Measurements from ENCODE around the gene MMD.
"Not testable (repeated sequence)": the region's sequence is repeated elsewhere in the genome, so short reads cannot be mapped to it uniquely, and the experiment has no call there.

The MMD gene

GRCh38 chr17:55398689-55399088, 22.9 kb downstream of the MMD start:
- DNase-seq, result no peak

GRCh38 chr17:55395803-55396505, 25.7 kb downstream of the MMD start:
- DNase-seq, result no peak

- DNase-seq, result peak in 1 of 56 donors; percentile 2
These were observed 27.1 kb downstream of the MMD start for GRCh38 chr17:55394357-55395021.

- DNase-seq, result no peak
These were observed 29.7 kb downstream of the MMD start for GRCh38 chr17:55391764-55392467.

- peak in 17 of 56 donors; percentile 1 to 44 (median 19) for DNase-seq
These were observed 30.3 kb downstream of the MMD start for GRCh38 chr17:55391244-55391757.

- DNase-seq, result no peak
These were observed 31.2 kb downstream of the MMD start for GRCh38 chr17:55390364-55390977.

GRCh38 chr17:55389715-55390114, 31.9 kb downstream of the MMD start:
- not testable (repeated sequence) for DNase-seq

GRCh38 chr17:55388842-55389241, 32.8 kb downstream of the MMD start:
- DNase-seq, result peak in 14 of 56 donors; percentile 1 to 43 (median 12)

GRCh38 chr17:55386796-55387332, 34.8 kb downstream of the MMD start:
- no peak for DNase-seq

- no peak for DNase-seq
These were observed 36.9 kb downstream of the MMD start for GRCh38 chr17:55384643-55385232.

- DNase-seq, result no peak
These were observed 37.6 kb downstream of the MMD start for GRCh38 chr17:55383771-55384642.

GRCh38 chr17:55381017-55381770, 40.4 kb downstream of the MMD start:
- no peak for DNase-seq

- DNase-seq, result no peak
These were observed 43.9 kb downstream of the MMD start for GRCh38 chr17:55377671-55378275.

GRCh38 chr17:55368706-55369105, 52.9 kb downstream of the MMD start:
- DNase-seq, result no peak

- peak in 8 of 56 donors; percentile 1 to 18 (median 5) for DNase-seq
These were observed 55.6 kb downstream of the MMD start for GRCh38 chr17:55366020-55366481.

GRCh38 chr17:55363033-55363432, 58.6 kb downstream of the MMD start:
- DNase-seq, result no peak

GRCh38 chr17:55360971-55361370, 60.7 kb downstream of the MMD start:
- no peak for DNase-seq

Measured in amygdala (tissue), 56 donors.